NK-92 (cell line): ENCODE measurements around the gene NLRC5.
"Not testable (repeated sequence)": the region's sequence is repeated elsewhere in the genome, so short reads cannot be mapped to it uniquely, and the experiment has no call there.

Experiments
- DNase-seq: peaks from one replicate; lab custom pipeline; 2025; ENCODE audit not compliant: unreplicated experiment; lab: John Stamatoyannopoulos, UW

The NLRC5 gene

DNA sequence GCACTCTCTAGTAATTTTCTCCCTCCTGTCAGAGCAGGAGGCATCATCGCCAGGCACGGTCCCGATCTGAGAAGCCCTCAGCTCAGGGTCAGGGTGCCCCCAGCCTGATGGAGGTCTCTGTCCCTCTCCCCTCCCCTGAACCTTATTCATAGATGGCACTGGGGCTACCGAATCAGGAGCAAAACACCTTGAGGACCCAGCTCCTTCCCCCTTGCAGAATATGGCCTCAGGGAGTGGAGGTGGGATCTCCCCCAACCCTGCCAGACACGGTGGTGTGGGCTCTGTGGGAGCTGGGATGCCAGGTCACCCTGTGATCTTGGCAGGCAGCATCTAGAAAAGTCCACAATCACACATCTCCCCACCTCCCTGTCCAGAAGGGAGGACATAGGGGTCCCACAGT lies 105.6 kb downstream of the NLRC5 start:
- no peak for DNase-seq

DNA sequence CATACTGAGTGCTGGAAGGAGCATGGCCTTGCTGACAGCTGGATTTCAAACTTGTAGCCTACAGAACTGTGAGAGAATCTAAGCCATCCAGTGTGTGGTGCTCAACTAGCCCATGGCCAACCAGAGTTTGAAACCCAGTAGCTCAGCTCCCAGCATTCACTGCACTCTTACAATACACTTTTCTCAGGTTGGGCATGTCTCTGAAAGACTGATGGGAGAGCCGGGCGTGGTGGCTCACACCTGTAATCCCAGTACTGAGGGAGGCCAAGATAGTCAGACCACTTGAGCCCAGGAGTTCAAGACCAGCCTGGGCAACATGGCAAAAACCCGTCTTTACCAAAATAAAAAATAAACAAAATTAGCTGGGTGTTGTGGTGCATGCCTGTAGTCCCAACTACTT lies 106.8 kb downstream of the NLRC5 start:
- no peak for DNase-seq

DNA sequence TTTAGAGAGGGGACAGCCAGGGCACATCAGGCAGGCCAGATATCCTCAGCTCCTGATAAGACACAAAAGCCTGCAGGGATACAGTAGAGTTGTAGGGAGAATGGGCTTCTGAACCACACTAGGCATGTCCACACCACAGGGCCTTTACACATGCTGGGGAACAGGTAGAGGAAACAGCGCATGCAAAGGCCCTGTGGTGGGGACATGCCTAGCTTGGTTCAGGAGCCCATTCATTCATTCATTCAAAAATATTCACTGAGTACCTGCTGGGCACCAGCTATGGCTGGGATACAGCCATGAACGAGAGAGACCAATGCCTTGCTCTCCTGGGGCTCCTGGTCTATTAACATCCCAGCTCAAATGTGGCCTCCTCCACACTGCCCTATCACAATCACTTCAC lies 107.4 kb downstream of the NLRC5 start:
- no peak for DNase-seq

DNA sequence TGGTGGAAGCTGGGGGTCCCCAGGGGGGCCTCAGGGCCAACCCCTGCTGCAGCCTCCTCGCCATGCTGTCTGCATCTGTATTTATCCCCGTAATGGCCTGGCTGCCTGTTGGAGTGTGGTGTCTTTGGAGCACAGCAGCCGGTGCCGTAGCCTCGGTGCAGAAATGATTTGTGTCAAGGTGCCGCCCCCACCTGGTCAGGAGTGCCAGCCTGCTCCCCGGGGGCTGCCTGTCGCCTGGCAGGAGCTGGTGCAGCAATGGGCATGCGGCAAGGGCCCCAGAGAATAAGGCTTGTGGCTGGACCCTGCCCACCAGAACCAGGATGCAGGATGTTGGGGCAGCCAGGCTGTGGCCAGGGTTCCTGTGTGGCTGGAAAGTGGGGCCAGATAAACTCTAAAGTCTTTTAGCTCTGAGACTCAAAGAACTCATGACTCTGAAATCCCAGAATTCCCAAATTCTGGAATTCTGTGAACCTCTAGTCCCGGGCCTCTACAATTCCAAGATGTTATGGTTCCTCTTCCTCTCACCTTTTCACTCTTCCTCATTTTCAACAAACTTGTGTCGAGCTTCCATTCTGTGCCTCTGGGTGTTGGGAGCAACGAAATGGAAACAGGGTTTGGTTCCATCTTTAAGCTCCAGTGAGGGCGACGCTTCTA lies 109.0 kb downstream of the NLRC5 start:
- DNase-seq = no peak

DNA sequence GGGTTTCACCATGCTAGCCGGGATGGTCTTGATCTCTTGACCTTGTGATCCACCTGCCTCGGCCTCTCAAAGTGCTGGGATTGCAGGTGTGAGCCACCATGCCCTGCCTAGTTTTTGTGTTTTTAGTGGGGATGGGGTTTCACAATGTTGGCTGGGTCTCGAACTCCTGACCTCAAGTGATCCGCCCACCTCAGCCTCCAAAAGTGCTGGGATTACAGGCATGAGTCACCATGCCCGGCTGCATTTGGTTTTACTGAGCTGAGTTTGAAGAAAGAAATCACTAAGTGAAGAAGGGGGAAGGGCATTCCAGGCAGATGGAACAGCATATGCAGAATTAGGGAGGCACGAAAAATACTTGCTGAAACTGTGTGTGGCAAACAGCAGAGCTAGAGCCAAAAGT lies 110.6 kb downstream of the NLRC5 start:
- not testable (repeated sequence) for DNase-seq

DNA sequence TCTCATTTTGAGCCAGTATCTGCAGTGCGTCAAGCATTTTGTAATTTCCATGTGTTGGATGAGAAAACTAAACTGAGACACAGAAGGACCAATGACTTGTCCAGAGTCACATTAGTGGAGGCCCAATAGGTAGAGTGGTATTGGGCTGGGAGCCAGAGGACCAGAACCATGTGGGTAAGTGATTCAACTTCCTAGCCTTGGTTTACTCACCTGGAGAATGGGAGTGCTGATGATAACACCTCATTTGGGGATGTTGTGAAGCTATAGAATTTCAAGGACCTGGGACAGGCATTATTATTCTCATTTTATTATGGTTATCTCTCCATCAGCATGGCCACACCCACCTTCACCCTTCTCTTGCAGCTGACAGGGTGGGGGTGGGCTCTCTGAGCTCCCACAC lies 111.1 kb downstream of the NLRC5 start:
- DNase-seq = no peak

DNA sequence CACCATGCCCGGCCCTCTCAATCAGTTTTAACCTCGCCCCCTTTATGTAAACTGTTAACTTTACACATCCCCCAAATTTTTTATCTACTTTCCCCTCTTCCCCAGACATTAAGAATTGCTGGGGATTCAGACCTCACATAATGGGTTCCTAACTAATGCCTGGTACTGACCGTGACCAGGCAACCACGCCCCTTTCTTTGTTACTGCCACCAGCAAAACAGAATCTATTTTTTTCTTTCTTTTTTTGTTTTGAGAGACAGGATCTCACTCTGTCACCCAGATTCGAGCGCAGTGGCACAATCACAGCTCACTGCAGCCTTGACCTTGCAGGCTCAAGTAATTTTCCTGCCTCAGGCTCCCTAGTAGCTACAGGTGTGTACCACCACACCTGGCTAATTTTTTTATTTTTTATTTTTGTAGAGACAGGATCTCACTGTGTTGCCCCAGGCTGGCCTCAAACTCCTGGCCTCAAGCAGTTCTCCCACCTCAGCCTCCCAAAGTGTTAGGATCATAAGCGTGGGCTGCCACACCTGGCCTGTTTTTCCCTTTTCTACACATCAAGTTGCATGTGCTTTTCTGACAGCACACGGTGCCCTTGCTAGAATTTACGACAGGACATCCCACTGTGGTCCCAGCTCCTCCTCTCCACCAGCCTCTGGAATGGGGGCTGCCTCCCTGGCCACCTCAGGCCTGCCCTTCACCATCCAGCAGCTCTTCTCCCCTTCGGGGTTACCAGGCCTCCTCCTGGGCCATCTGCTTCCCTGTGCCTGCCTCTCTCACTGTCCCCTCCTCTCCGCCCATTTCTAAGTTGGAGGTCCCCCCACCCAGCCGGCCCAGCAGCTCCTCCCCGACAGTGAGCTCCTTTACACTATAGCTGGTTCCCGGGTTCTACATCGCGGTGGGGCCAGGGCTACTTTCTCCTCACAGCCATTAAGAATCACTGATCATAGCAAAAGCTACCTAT lies 113.8 kb downstream of the NLRC5 start:
- DNase-seq = no peak

DNA sequence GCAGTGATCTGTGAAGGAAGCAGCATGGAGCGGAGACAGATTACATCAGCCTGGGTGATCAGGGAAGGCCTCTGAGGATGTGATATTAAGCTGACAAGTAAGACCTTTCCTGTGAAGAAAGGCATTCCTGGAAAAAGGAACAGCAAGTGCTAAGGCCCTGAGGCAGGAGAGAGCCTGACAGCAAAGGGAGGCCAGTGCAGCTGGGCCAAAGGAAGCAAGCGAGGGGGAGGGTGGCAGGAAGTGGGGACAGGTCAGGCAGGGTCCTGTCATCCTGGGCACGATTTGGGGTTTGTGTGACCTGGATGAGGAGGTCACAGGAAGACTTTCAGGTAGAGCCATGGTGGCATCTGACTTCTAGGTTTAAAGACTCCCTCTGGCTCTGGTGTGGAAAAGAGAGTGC lies 115.3 kb downstream of the NLRC5 start:
- no peak for DNase-seq

DNA sequence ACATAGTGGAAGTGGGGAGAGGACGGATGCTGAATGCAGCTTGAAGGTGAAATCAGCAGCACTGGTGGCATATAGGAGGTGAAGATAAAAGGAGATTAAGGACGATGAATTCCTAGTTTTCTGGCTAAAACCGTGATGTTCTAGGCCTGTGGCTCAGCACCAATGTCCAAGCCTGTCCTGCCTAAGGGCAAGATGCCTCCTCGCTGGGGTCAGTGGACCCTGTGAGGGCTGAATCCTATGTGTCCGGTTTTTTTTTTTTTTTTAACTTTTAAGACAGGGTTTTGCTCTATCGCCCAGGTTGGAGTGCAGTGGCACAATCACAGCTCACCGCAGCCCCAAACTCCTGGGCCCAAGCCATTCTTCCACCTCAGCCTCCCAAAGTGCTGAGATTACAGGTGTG lies 115.8 kb downstream of the NLRC5 start:
- no peak for DNase-seq

DNA sequence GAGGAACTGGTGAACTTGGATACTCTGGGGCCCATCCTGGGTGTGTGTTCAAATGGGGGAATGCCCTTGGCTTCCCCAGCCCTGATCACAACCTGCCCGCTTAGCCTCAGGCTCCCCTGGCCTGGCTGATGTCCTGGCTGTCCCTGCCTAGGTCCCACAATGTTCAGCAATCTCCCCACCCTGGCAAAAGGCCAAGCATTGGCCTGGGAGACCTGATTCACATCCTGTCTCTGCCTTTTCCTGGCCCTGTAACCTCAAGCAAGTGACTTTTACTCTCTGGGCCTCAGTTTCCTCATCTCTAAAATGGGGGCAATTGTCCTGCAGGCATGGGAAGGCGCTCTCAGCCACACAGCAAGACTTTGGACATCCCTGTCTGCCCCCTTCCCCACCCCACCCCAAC lies 117.4 kb downstream of the NLRC5 start:
- DNase-seq = no peak

DNA sequence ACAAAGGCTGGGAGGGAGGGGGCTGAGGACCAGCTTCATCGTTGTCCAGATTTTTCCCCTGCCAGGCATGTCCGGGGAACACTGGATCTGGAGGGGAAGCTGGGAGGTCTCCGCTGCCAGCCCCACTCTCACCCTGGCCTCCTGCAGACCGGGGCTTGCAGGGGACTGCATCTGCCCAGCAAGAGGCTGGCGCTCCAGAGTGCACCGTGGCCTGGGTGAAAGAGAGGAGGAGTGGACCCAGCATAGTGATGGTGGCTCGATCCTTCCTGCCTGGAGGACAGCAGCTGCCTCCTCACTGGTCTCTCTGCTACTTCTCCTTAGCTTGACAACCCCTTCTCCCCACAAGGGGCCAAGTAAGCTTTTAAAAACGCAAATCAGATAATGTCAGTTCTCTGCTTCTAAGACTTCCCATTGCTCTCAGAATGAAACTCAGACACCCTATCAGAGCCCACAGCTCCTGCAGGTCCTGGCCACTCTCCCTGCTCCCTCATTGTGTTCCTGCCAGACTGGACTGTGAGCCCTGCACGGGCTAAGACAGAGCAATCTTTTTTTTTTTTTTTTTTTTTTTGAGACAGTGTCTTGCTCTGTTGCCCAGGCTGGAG lies 118.1 kb downstream of the NLRC5 start:
- no peak for DNase-seq

DNA sequence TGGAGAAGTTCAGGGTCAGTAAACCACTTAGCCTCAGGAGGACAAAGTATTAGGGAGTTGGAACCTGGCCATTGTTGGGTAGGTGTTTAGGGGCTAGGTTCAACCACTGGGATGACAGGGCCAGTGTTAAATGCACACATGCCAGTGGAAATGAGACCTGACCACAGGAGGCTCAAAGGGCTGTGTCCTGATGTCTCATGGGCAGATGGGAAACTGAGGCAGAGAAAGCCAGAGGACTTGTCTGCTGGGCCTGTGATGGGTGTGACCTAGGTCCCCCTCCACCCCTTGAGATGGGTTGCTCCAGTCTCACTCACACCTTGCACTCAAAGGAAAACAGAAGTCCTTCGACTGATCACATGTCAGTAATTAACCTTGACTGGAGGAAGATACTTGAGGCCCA lies 119.1 kb downstream of the NLRC5 start:
- no peak for DNase-seq

DNA sequence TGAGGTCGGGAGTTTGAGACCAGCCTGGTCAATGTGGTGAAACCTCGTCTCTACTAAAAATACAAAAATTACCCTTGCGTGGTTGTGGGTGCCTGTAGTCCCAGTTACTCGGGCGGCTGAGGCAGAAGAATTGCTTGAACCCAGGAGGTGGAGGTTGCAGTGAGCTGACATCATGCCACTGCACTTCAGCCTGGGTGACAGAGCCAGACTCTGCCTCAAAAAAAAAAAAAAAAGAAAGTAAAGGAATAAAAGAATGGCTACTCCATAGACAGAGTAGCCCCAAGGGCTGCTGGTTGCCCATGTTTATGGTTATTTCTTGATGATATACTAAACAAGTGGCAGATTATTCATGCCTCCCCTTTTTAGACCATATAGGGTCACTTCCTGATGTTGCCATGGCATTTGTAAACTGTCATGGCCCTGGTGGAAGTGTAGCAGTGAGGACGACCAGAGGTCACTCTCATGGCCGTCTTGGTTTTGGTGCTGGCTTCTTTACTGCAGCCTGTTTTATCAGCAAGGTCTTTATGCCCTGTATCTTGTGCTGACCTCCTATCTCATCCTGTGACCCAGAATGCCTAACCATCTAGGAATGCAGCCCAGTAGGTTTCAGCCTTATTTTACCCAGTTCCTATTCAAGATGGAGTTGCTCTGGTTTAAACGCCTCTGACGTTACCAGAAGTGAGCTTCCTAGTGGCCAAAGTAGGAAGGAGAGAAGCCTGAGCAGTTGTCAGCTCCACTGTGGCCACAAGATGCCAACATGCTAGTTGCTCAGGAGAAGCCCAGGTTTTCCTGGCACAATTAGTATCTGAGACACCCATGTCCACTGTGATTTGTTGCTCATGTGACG lies 120.1 kb downstream of the NLRC5 start:
- not testable (repeated sequence) for DNase-seq

DNA sequence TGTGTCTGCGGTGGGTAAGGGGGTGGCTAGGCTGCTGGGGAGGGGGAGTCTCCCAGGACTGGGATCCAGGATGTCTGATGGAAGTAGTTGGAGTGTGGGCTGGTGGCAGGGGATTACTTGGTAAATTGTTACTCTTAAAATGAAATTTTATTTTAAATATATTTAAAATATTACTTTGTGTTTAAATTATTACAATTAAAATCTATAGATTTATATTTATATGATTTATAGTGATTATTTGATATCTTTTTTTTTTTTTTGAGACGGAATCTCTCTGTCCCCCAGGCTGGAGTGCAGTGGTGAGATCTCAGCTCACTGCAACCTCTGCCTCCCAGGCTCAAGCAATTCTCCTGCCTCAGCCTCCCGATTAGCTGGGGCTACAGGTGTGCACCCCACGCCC lies 121.6 kb downstream of the NLRC5 start:
- DNase-seq = no peak

DNA sequence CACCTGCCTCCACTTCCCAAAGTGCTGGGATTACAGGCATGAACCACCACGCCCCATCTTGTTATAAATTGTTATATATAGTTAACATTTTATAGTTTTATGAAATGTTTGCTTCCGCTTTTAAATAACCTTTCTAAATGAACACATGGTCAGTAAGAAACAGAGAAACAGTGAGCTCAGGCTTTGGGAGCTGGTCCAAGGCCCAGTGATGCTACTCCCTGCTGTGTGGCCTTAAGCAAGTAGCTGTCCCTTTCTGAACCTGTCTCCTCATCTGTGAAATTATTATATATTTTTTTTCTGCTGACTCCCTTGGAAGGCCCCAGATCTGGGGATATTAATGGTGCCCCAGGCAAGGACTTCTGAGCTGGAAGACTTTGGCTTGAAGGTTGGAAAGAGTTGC lies 122.1 kb downstream of the NLRC5 start:
- DNase-seq = no peak

DNA sequence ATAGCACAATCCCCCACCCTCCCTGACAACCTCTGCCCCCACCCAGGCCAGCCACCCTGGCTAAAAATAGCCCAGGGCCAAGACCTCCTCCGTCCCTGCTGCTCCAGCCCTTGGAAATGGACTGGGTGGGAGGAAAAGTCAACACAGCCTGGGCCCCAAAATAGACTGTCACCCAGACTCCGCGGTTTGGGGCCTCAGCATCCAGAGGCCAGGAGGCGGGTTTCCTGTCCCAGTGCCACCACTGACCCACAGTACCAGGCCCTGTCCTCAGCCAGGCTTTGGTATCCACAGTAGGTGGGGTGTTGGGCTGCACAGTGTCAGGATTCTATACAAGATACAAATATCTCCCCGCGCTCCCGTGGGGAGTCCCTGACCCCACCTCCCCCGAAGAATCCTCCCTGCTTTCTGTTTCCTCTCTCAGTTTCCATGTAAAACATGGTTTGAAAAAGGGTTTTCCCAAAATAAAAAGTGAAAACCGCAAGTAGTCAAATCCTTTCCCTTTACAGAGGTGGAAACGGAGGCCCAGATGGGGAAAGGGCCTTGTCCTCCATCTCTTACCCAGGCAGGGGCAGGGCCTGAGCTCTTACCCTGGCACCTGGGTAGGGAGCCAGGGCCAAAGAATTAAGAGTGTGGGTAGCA lies 123.2 kb downstream of the NLRC5 start:
- no peak for DNase-seq

DNA sequence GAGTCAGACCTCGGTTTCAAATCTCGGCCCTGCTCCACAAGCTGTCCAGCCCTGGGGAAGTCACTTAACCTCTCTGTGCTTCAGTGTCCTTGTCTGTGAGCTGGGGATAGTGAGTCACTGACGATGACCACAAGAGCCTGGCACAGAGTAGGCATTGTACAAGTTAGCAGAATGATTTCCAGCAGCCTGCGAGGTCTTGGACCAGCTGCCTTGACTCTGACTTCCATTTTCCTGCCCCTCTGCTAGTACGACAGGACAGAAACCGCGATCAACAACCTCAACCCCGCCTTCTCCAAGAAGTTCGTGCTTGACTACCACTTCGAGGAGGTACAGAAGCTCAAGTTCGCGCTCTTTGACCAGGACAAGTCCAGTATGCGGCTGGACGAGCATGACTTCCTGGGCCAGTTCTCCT lies 123.7 kb downstream of the NLRC5 start:
- no peak for DNase-seq

DNA sequence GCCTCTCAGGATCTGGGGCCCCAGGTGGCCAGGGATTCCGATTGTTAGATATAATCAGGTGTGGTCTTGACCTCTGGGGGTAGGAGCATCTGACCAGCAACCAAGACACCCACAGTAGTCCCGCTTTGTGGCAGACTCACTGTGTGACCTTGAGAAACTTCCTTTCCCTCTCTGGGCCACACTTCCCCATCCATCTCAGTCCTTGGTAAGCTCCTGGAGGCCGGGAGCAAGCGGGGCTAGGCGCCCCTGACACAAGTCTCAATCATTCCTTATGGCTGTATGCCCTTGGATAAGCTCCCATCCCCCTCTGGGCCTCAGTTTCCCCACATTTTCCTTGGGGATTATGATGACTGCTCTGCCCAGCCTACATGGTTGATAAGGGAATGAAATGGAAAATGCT lies 124.3 kb downstream of the NLRC5 start:
- no peak for DNase-seq

DNA sequence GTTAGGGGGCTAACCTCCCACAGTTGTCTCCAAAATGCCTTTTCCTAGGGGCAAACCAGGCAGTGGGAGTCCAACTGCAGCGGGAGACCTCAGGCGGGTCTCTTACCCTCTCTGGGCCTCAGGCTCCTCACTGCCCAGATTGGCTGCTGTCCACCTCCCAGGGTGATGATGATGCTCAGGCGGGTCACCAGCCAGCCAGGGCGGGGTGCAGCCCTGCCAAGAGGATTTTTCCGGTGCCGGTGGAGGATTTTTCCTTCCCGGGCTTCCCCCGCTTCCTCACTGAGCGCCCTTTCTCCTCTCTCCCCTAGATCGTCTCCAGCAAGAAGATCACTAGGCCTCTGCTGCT lies 125.8 kb downstream of the NLRC5 start:
- no peak for DNase-seq

DNA sequence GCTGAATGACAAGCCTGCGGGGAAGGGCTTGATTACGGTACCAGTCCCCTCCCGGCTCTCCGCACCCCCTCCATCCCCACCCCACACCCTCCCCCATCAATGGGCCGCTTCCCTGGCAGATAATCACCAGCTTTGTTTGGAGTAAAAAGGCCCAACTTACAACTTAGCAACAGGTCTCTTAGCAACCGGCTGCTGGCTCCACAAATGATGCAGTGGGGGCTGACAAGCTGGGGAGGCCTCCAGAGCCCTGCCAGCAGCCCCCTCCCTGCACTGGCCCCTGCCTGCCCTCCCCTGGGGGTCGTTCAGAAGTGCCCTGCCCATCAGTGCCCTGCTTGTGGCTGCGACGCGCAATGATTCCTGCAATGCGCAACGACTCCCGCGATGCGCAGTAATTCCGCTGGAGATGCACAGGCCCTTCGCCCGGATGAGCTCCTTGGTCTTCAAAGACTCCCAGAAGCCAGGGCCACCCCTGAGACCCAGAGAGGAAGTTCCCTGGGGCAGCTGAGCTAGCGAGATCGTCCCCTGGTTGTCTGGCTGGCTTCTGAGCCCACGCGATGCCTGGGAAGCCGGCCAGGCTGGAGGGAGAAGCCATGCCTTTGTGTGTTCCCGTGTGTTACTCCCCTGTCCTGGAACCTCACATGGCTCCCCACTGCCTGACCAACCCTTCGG lies 126.3 kb downstream of the NLRC5 start:
- DNase-seq = no peak
